ENCODE results near the gene TEAD2. TPM values are rescaled to one million over a fixed set of nuclear protein-coding genes. Genes with fewer than 3 reads are reported as not detected.

TEAD2 gene
- total RNA-seq, 2 experiments from 2014 or later, result not detected

DNA sequence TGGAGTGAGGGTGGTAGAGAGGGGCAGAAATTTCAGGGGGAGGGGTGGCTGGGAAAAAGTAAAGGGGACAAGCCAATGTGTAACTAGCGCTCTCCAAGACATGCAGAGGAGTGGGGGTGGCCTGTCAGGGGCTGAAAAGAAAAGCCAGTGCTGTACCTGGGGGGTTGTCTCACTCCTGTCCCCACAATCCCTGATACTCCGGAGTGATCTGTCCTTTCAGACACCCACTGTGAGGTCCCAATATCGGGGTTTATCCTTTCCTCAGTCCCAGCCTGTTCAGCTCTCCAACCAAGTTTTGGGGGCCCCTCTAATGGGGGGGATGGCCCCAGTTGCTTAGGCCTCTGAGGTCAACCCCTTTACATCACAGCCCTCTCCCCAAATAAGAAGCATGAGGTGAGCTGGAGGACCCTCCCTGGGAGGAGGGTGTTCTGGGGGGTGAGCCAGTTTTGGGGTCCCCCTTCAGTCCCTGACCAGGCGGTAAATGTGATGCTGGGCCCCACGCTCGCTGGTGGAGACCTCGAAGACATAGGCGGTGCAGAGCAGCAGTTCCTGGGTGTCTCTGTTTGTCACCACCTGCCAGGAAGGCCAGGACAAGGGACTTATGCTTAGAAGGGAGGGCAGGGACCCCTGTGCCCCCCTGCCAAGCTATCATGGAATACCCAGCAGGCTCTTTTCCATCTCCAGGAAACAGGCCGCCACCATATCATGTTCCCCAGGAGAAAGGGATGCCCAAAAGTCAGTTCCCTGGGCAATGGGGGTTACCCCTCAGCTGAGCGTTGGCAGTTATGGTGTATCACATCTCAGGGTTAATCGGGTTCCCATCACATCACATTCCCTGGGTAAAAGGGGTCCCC is 21.1 kb downstream of the TEAD2 start:
- Mint-ChIP-seq H3K27me3 (ENCODE audit: low read depth) (no peaks in the 10 kb centered on the region), H3K9me3 (ENCODE audit: insufficient read depth) (no peaks in the 10 kb centered on the region), H3K36me3 (ENCODE audit: low read depth) (peaks cover 36% of the 10 kb centered on the region), H3K27ac (no peak overlapping the region), H3K4me1 (ENCODE audit: low read depth) (peaks cover 48% of the 10 kb centered on the region), H3K4me3 (no peak overlapping the region)
- POLR2A ChIA-PET, result interaction anchor here (0.7 to 1.0 kb wide), 2 partner anchors 17 to 19 kb away, joined by 3 to 4 read pairs; no protein-coding TSS in a partner anchor
- ATAC-seq, result no peak
- CTCF ChIA-PET, result interaction anchor here (1.0 to 1.4 kb wide), 2 partner anchors 51 to 127 kb away, joined by 3 to 4 read pairs; no protein-coding TSS in a partner anchor
- DNase-seq, result no peak

DNA sequence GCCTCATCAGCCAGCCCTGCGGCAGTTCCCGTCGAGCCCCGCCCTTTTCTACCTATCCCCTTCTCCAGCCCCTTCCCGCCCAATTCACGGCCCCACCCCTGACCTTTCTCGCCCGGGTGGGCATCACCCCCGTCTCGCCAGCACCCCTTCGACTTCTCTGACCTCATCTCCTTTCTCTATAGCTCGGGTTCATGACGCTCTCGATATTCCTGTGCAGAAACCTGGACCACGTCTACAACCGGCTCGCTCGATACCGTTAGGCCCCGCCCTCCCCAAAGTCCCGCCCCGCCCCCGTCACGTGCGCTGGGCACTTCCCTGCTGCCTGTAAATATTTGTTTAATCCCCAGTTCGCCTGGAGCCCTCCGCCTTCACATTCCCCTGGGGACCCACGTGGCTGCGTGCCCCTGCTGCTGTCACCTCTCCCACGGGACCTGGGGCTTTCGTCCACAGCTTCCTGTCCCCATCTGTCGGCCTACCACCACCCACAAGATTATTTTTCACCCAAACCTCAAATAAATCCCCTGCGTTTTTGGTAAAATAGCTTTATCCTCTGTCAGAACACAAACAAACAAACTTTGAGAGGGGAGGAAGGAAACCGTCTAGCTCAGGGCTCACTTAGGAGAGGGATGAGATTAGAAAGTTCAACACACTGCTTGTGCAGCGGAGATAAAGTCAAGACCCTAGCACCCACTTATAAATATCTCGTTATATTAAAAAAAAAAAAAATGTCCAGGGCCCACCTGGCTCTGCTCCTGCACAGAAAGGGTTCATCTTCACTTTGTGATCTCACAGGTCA is 21.9 kb downstream of the TEAD2 start:
- no peak for ATAC-seq
- DNase-seq, result no peak
- H3K27me3 Mint-ChIP-seq (ENCODE audit: low read depth), result no peaks in the 10 kb centered on the region
- peaks cover 49% of the 10 kb centered on the region for H3K4me1 Mint-ChIP-seq (ENCODE audit: low read depth)
- no peaks in the 10 kb centered on the region for H3K9me3 Mint-ChIP-seq (ENCODE audit: insufficient read depth)
- CTCF ChIA-PET, result interaction anchor here (1.0 to 1.4 kb wide), 2 partner anchors 51 to 127 kb away, joined by 3 to 4 read pairs; no protein-coding TSS in a partner anchor
- POLR2A ChIA-PET, result interaction anchor here (0.7 to 1.0 kb wide), 2 partner anchors 18 to 19 kb away, joined by 3 to 4 read pairs; no protein-coding TSS in a partner anchor
- no peak overlapping the region for H3K4me3 Mint-ChIP-seq
- peak overlapping the region; percentile 54 for H3K27ac Mint-ChIP-seq
- peaks cover 39% of the 10 kb centered on the region for H3K36me3 Mint-ChIP-seq (ENCODE audit: low read depth)

DNA sequence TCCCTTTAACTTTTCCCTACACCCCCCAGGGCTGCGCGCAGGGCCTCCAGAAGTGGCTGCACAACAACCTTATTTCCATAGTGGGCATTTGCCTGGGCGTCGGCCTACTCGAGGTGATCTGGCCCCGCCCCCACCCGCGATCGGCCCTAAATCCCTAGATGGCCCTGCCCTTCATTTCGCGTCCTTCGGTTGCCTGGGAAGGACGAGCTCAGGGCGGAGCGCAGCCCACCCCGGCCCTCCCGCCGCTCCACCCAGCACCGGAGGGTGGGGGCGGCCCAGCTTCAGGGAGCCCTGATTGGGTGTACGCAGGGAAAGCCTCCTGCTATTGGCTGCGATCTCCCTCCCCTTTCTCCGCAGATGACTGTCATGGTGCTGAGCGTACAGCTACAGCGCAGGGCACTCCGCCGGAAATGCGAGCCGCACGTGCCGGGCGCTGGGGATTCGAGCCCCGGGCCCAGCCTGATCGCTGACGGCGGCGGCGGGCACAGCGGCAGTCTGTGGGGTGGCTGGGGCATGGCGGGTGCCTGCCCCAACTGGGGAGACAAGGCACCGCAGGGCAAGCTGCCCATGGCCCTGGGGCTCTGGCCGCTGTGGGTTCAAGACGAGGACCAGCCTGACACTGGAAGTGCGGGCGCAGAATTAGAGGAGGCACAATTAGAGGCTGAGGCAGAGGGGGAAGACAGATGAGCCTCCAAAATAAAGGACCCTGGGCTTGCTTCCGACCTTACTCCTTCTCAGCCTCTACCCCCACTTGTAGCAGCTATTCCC is 22.7 kb downstream of the TEAD2 start:
- Mint-ChIP-seq H3K27ac (no peak overlapping the region), H3K36me3 (ENCODE audit: low read depth) (peaks cover 39% of the 10 kb centered on the region), H3K27me3 (ENCODE audit: low read depth) (no peaks in the 10 kb centered on the region), H3K4me1 (ENCODE audit: low read depth) (peaks cover 45% of the 10 kb centered on the region), H3K4me3 (no peak overlapping the region), H3K9me3 (ENCODE audit: insufficient read depth) (no peaks in the 10 kb centered on the region)
- no peak for ATAC-seq
- DNase-seq, result no peak
- POLR2A ChIA-PET, result no interaction called here
- CTCF ChIA-PET, result interaction anchor here (1.0 to 1.4 kb wide), 2 partner anchors 52 to 126 kb away, joined by 3 to 4 read pairs; no protein-coding TSS in a partner anchor

DNA sequence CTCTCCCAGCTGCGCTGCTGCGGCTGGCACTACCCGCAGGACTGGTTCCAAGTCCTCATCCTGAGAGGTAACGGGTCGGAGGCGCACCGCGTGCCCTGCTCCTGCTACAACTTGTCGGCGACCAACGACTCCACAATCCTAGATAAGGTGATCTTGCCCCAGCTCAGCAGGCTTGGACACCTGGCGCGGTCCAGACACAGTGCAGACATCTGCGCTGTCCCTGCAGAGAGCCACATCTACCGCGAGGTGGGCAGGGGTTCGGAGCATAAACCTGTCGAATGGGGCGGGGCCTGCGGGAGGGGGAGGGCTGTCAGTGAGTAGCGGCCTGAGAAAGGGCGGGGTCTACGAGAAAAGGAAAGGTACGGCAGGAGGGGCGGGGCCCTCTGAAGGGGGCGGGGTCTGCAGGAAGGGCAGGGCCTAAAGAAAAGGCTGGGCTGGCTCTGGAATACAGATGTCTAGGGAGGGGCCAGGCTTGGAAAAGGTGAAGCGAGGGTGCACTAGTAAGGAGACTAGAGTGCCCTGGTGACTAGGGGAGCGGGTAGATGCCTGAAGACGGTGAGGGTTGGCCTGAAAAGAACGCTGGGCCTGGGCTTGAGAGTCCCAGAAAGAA is 23.4 kb downstream of the TEAD2 start:
- Mint-ChIP-seq H3K36me3 (ENCODE audit: low read depth) (peaks cover 39% of the 10 kb centered on the region), H3K4me1 (ENCODE audit: low read depth) (peaks cover 50% of the 10 kb centered on the region), H3K27me3 (ENCODE audit: low read depth) (no peaks in the 10 kb centered on the region), H3K4me3 (no peak overlapping the region), H3K27ac (peak overlapping the region; percentile 46), H3K9me3 (ENCODE audit: insufficient read depth) (no peaks in the 10 kb centered on the region)
- DNase-seq, result no peak
- ChIA-PET CTCF (no interaction called here), POLR2A (no interaction called here)
- no peak for ATAC-seq

DNA sequence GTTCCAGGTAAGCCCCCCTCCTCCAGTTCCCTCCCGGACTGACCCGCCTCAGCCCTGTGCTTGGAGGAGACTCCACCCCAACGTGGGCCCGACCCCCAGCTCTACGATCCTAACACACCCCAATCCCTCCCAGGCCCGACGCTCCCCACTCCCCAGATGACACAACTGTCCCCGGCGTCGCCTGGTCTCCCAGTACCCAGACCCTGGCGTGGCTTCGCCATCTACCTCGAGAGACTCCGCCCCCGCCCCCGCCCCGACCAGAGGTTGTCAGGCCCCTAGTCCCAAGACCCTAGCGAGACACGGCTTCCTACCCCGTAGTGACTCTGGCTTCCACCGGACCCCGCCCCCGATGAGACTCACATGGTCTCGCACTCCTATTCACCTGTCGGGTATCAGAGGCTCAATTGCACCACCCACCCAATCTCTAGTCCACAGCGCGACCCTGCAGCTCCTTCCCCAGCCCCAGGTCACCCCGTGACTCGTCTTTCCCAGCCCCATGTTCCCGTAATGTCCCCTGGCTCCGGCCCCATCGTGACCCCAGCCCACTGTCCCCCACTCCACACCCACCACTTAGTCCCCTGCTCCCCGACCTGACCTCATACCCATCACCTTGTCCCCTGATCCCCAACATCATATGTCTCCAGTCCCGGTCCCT is 24.1 kb downstream of the TEAD2 start:
- no peaks in the 10 kb centered on the region for H3K9me3 Mint-ChIP-seq (ENCODE audit: insufficient read depth)
- DNase-seq (no peak), ATAC-seq (no peak)
- peaks cover 56% of the 10 kb centered on the region for H3K4me1 Mint-ChIP-seq (ENCODE audit: low read depth)
- H3K4me3 Mint-ChIP-seq, result no peak overlapping the region
- H3K27ac Mint-ChIP-seq, result no peak overlapping the region
- ChIA-PET POLR2A (no interaction called here), CTCF (no interaction called here)
- no peaks in the 10 kb centered on the region for H3K27me3 Mint-ChIP-seq (ENCODE audit: low read depth)
- peaks cover 43% of the 10 kb centered on the region for H3K36me3 Mint-ChIP-seq (ENCODE audit: low read depth)

DNA sequence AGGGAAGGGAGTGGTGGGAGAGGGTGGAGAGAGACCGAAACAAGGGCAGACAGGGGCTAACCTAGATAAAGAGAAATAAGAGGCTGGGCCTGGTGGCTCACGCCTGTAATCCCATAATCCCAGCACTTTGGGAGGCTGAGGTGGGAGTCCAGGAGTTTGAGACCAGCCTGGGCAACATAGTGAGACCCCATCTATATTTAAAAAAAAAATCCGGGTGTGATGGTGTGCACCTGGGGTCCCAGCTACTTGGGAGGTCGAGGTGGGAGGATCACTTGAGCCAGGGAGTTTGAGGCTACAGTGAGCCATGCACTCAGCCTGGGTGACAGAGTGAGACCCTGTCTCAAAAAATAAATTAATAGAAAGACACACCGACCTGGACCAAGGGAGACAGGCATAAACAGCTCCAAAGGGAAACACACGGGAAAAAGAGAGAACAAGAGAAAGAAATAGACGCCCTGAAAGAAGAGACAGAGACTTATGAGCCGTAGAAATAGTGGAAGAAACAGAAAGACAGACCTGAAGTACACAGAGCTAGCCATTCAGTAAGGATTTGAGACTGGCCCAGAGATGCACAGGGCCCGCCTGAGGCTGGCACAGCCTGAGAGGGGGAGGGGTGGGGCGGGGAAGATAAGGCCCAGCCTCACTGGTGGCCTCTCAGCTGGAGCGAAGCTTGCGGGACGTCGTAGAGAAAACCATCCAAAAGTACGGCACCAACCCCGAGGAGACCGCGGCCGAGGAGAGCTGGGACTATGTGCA is 24.8 kb downstream of the TEAD2 start:
- ChIA-PET POLR2A (interaction anchor here (1.0 kb wide), 1 partner anchor 79 kb away, joined by 3 read pairs; no protein-coding TSS in a partner anchor), CTCF (interaction anchor here (1.2 kb wide), 1 partner anchor 139 kb away, joined by 6 read pairs; no protein-coding TSS in a partner anchor)
- DNase-seq (no peak), ATAC-seq (no peak)
- H3K4me1 Mint-ChIP-seq (ENCODE audit: low read depth), result peaks cover 63% of the 10 kb centered on the region
- H3K27ac Mint-ChIP-seq, result peak overlapping the region; percentile 68
- H3K36me3 Mint-ChIP-seq (ENCODE audit: low read depth), result peaks cover 43% of the 10 kb centered on the region
- no peaks in the 10 kb centered on the region for H3K27me3 Mint-ChIP-seq (ENCODE audit: low read depth)
- peak overlapping the region; percentile 43 for H3K4me3 Mint-ChIP-seq
- H3K9me3 Mint-ChIP-seq (ENCODE audit: insufficient read depth), result no peaks in the 10 kb centered on the region

DNA sequence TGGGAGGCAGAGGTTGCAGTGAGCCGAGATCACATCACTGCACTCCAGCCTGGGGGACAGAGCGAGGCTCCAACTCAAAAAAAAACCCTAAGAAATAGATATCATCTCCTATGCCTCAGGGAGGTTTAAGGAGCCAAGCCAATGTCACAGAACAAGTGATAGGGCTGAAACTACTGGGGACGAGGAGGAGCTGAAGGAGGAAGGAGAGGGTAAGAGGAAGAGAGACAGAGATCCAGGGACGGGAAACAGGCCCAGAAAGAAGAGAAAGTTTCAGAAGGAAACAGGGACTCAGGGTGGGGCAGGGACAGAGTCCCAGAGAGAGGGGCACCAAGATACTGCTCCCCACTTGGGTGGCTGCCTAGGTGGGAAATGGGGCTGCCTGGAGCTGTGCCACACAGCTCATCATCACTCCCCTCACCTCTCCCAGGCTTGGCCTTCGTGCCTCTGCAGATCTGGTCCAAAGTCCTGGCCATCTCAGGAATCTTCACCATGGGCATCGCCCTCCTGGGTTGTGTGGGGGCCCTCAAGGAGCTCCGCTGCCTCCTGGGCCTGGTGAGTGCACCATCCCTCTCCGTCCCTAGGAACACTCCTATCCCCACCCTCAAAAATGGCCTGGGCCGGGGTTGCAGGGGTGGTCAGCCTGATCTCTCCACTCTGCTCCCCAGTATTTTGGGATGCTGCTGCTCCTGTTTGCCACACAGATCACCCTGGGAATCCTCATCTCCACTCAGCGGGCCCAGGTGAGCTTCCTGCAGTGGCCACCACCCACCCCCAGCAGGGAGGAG is 25.5 kb downstream of the TEAD2 start:
- no peaks in the 10 kb centered on the region for H3K27me3 Mint-ChIP-seq (ENCODE audit: low read depth)
- ChIA-PET CTCF (interaction anchor here (0.7 to 1.2 kb wide), 2 partner anchors 35 to 138 kb away, joined by 3 to 6 read pairs; no protein-coding TSS in a partner anchor), POLR2A (interaction anchor here (1.0 kb wide), 1 partner anchor 78 kb away, joined by 3 read pairs; no protein-coding TSS in a partner anchor)
- peak overlapping the region; percentile 98 for H3K27ac Mint-ChIP-seq
- no peak for DNase-seq
- H3K36me3 Mint-ChIP-seq (ENCODE audit: low read depth), result peaks cover 48% of the 10 kb centered on the region
- ATAC-seq, result no peak
- peaks cover 71% of the 10 kb centered on the region for H3K4me1 Mint-ChIP-seq (ENCODE audit: low read depth)
- H3K4me3 Mint-ChIP-seq, result peak overlapping the region; percentile 97
- no peaks in the 10 kb centered on the region for H3K9me3 Mint-ChIP-seq (ENCODE audit: insufficient read depth)

DNA sequence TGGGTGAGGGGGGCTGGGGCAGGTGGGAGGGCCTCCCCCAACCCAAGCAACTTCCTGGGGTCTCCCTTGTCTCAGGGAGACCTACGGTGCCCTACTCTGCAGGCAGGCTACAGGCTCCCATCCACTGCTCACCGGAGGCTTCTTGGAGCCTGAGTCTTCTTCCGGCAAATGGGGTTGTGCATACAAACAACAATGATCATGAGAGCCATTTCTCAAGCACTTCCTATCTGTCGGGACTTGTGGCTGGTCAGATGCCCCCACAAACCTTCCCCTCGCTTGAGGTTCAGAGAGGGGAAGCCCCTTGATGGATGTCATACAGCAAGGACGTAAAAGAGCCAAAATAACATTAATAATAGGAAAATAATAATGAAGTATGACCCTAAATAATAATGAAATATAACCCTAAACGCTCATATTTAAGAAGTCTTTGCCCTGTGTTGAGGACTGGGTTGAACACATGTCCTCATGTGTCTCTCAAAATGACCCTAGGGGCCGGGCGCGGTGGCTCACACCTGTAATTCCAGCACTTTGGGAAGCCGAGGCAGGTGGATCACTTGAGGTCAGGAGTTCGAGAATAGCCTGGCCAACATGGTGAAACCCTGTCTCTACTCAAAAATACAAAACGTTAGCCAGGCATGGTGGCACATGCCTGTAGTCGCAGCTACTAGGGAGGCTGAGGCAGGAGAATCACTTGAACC is 26.3 kb downstream of the TEAD2 start:
- peak overlapping the region; percentile 98 for H3K27ac Mint-ChIP-seq
- H3K27me3 Mint-ChIP-seq (ENCODE audit: low read depth), result no peaks in the 10 kb centered on the region
- CTCF ChIA-PET, result interaction anchor here (0.7 to 1.4 kb wide), 5 partner anchors 34 to 221 kb away, joined by 3 to 4 read pairs (median 3); partner anchors contain the start of genes FLT3LG and LIN7B
- peaks cover 54% of the 10 kb centered on the region for H3K36me3 Mint-ChIP-seq (ENCODE audit: low read depth)
- H3K4me1 Mint-ChIP-seq (ENCODE audit: low read depth), result peaks cover 78% of the 10 kb centered on the region
- POLR2A ChIA-PET, result interaction anchor here (1.0 to 1.6 kb wide), 3 partner anchors 18 to 135 kb away, joined by 3 to 4 read pairs (median 3); no protein-coding TSS in a partner anchor
- no peaks in the 10 kb centered on the region for H3K9me3 Mint-ChIP-seq (ENCODE audit: insufficient read depth)
- H3K4me3 Mint-ChIP-seq, result peak overlapping the region; percentile 97
- DNase-seq (peak; percentile 61), ATAC-seq (peak; percentile 49)
